Cerebellar cortex (tissue), 1 donor: ENCODE data around the gene BCO2.
A peak's percentile ranks its signal among the peaks of the same experiment; 100 is the strongest.

Experiments
- DNase-seq: peaks from one replicate; pipeline ENCODE4 v3.0.0-alpha.2; 2015; ENCODE audit warnings: low spot score

Gene BCO2

GRCh38 chr11:112215621-112216020 is 40.3 kb downstream of the BCO2 start:
- DNase-seq: no peak

DNA sequence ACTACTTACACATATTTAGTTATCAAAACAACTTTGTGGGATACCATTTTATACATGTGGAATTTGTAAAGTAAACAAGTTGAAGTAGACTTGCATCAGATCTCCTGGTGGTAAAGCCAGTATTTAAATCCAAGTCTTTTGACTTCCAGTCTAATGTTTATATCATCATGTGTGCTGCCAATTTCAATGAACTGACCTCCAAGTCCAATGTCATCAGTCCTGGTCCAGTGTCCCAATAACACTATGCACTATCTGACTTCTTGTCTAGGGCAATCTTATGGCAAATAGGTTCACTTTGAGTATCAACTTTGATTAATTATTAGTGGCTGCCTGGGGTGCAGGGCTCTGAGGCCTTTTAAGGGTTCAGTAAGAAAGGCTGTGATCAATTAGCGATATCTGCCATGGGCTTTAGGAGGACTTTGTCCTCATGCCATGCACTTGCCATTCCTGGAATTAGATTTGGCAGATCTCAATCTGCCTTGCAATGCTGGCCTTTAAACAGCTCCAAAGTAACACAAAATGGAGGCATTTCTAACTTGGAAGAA is 41.3 kb downstream of the BCO2 start:
- no peak for DNase-seq

GRCh38 chr11:112219476-112220232 is 44.3 kb downstream of the BCO2 start:
- peak; percentile 92 for DNase-seq

DNA sequence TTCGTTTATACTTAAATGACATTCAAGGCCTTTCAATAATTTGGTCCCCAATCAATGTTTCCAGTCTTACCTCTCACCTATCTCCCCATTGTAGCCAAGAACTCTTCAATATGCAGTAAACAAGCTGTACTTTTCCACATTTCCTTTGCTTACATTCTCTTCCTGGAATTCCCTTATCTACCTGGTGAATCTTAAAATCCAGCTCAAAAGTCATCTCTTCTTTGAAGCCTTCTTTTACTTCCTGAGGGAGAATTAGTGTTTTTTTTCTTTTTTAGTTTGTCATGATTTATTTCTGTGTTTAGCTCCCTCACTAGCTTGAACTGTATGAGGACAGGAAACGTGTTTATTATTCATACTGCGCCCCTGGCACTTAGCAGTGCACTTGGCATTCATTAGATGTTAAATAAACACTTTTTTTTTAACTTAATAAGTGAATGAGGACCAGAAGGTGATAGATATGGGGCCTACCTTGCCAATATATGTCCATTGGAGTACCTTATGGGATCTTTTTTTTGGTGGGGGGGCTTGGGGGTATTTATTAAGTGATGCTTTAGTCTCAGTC is 46.0 kb downstream of the BCO2 start:
- DNase-seq: no peak

GRCh38 chr11:112222303-112222702 is 47.0 kb downstream of the BCO2 start:
- no peak for DNase-seq

DNA sequence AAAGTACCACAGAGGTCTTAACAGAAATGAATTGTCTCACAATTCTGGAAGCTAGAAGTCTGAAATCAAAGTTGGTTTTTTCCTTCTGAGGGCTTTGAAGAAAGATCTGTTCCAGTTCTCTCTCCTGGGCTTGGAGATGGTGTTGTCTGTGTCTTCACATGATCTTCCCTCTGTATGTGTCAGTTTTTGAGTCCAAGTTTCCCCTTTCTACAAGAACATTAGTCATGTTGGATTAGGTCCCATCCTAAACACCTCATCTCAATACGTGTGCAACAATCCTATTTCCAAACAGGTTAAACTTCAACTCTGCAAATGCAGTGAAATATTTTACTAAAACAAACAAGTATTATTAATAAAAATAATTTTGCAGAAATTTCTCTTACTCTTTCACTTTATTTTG is 47.8 kb downstream of the BCO2 start:
- no peak for DNase-seq

DNA sequence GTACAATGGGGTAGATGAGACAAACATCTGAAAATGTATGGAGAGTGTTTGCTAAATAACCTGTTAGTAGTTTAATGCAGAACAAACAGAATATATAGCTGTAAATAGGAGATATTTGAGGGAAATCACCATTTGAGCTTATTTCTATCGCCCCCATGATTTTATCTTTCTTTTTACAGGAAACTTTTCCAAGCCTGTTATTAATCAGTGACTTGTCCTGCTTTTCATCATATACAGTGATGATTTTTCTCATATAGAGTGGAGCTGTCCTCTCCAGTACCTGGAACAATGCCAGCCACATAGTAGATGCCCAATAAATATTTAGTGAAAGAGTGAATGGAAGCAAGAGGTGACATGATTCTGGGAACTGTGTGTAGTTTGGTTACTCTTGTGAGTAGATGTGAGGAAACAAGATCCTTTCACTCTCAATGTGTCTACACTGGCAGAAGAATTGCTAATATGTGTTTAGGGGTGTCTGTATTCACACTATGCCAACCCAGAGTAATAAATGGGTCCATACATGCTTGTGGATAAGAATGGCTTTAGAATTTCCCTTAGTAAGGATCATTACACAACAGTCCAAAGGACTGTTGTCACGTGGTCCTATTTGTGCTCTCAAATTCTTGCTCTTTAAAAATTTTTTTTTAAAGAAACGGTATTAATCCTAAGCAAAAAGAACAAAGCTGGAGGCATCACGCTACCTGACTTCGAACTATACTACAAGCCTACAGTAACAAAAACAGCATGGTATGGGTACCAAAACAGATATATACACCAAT is 48.6 kb downstream of the BCO2 start:
- no peak for DNase-seq

GRCh38 chr11:112225753-112226061 is 50.4 kb downstream of the BCO2 start:
- DNase-seq: no peak

DNA sequence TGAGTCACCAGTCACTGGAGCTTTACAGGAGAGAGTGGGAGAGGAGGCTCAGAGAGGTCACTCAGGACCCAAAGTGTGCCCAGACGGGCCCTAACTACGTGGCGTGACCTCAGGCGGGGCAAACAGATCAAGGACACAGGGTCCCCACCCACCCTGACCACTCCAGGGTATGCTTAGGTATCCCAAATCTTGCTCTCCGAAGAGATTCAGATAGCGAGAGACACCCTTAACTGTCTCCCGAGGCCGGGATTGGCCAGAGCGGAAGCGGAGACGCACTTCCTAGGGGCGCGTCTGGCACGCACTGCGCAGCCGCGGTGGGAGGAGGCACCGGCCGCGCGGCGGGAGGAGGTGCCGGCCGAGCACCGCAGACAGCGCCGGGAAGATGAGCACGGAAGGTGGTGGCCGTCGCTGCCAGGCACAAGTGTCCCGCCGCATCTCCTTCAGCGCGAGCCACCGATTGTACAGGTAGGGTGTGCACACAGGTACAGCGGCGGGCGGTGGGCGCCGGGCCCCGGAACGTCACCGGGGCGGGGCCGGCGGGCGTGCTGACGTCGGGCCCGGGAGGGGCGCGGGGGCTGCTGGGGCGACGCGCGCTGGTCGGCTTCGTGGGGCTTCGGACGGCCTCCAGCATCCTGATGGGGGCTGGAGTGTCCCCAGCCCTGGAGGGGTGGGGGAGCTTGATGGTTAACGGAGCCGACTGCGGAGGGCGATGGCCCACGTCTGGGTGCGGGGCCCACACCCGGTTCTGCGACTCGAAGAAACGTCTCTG is 50.9 kb downstream of the BCO2 start, which contains the start of gene PTS:
Gene PTS, plus strand, starts transcription at position 367 of the 769 bp plus-strand sequence. Its CDS starts 16 bp downstream, at position 383.
- peak; percentile 88 for DNase-seq

DNA sequence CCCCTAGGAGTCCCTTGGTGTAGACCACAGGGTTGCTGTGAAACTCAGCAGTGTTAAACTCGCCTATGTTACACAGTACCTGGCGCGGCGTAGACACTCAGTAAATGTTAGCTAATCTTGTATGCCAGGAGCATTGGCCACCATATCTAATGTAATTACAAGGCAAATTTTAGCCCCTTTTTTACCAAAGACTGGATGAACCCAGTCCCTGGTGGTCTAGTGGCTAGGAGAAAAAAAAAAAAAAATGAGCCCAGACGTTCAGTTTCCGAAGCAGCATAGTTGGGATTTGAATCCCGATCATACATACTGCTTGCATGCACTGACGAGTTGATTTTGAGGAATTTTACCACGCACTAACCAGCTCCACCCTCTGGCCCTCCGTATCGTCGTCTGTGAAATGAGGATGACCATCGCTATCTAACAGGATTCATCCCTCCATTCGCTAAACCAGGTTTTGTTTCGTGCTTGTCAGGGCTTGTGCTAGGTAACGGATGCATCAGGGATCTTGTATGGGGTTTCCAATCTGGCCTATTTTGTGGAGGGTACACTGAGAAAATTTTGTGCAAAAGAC is 51.6 kb downstream of the BCO2 start:
- DNase-seq: peak; percentile 57

- peak; percentile 28 for DNase-seq
Observed at GRCh38 chr11:112227471-112227870, 52.2 kb downstream of the BCO2 start.

DNA sequence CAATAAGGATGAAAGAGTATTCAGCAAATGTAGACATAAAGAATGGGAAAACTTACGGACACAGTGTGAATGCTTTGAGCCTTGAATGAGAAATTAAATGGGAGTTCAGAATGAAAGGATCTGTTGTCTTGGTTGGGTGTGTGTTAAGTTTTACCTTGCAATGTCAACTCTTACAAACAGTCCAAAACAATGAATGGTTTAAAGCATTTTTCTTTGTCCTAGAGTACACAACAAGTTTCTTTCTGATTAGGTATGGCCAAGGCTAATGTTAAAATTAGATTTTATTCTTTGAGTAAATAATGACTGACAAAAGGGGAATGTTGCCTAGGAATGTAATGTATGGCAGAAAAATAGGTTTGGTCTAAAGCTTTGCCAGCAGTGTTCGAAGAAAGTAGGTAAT is 53.4 kb downstream of the BCO2 start:
- no peak for DNase-seq

- DNase-seq: no peak
Observed at GRCh38 chr11:112229159-112229558, 53.8 kb downstream of the BCO2 start.

DNA sequence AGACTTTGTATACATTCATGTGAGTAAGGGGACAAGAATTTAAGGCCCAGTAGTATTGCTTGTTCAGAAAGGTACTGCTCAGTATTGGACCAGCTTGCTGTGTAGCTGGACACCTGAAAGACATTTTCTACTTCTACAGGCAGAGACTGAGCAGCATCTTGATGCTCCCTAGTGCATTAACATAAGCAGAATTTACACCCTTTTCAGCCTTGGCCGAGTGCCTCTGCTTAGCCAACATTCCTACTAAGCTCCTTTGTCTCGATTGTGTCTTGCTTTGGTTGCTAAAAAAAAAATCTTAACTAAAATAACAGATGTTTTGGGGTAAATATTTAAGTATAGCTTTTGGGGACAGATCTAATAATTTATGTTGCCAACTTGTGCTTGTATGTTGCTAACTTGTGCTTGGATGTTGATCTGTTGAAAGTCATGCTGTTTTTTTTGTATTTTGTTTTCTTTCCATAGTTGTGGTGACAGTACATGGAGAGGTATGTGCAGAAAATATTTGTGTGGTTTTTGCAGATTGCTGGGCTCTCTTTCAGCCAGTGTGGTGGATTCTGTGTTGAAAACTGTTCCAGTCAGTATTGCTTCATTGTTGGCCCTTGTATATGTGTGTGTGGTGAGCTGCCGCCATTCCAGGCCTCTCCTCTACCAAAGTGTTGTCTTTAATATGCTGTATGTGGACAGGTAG is 54.6 kb downstream of the BCO2 start:
- no peak for DNase-seq

- no peak for DNase-seq
Observed at GRCh38 chr11:112231952-112232351, 56.6 kb downstream of the BCO2 start.

GRCh38 chr11:112235750-112236390 is 60.6 kb downstream of the BCO2 start:
- DNase-seq: no peak

GRCh38 chr11:112237451-112237850 is 62.1 kb downstream of the BCO2 start:
- no peak for DNase-seq

DNA sequence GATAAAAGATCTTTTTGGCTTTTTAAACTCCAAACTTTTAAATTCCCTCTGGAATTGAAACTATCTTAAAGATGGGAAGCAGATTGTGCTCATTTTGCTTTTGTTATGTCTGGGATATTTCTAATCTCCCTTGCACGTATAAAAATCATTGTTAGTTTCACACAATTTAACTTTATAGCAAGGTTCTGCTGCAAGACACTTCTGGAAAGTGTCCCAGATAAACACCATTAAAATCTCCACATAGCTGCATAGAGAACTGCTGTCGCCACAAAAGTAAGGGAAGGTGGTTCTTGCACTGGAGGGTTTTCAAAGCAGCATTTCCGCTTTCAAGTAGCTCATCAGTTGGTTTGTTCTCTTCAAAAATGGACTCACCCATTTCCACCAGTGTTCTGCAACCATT is 62.7 kb downstream of the BCO2 start:
- DNase-seq: no peak

- DNase-seq: no peak
Observed at GRCh38 chr11:112241486-112241885, 66.2 kb downstream of the BCO2 start.

DNA sequence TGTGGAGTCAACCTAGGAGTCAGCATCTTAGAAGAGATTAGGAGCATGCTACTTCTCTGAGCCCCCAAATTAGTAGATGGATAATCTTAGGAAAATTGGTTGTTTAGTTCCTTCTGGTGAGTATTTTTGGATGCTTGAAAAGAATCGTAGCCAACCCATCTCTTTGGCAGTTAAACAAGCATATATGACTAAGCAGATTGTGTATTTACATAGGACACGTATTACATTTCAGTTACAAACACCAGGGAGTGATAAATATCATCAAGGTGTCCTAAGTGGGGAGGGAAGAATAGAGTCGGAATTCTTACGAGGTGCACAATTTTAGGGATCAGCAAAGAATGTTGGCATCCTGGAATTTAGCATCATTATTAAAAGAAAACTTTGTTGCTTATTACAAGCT is 71.9 kb downstream of the BCO2 start:
- DNase-seq: no peak

DNA sequence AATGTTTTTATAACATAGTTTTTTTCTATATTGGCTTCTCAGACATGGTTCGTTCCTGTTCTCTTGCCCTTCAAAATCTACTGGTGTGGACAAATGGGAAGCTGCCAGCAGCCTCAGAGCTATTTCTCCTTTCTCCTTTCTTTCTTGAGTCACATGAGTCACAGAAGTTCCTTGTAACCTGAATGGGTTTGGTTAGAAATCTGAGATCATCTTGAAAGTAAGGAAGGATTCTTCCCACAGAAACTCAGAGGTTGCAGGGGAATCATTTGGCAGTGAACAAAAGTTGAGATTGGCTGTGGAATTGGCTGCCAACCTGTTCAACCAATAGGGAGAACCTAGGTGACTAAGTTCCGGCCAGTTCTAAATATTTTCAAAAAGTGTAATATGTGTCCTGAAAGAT is 72.9 kb downstream of the BCO2 start:
- DNase-seq: no peak
